Peyer's patch (tissue), 4 donors: ENCODE results near the gene GATA6.

Experiments used
- POLR2A ChIP-seq, 2 donors: fragments of 450-650 bp; IDR thresholded peaks; one replicate each; pipeline ENCODE4 v1.5.1; 2017; ENCODE audit warnings: antibody characterized with exemption in 2 of 2, mild to moderate bottlenecking in 2 of 2, moderate library complexity in 2 of 2
- TF ChIP-seq, protein P1 (sequence below), 6 experiments: fragments of 450-650 bp in 4 of 6; fragments of 200-600 bp in 2 of 6; sonication (generic) in 1 of 6; IDR thresholded peaks; one replicate each; pipeline ENCODE4 v1.5.1; 2017 to 2019; ENCODE audit warnings: antibody characterized with exemption in 6 of 6, mild to moderate bottlenecking in 3 of 6, moderate library complexity in 1 of 6

DNA sequence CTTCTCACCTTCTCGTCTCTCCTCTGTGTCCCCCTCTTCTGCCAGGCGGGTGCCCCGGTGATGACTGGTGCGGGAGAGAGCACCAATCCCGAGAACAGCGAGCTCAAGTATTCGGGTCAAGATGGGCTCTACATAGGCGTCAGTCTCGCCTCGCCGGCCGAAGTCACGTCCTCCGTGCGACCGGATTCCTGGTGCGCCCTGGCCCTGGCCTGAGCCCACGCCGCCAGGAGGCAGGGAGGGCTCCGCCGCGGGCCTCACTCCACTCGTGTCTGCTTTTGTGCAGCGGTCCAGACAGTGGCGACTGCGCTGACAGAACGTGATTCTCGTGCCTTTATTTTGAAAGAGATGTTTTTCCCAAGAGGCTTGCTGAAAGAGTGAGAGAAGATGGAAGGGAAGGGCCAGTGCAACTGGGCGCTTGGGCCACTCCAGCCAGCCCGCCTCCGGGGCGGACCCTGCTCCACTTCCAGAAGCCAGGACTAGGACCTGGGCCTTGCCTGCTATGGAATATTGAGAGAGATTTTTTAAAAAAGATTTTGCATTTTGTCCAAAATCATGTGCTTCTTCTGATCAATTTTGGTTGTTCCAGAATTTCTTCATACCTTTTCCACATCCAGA is 31.3 kb downstream of the GATA6 start:
- TF ChIP-seq, protein P1, sequence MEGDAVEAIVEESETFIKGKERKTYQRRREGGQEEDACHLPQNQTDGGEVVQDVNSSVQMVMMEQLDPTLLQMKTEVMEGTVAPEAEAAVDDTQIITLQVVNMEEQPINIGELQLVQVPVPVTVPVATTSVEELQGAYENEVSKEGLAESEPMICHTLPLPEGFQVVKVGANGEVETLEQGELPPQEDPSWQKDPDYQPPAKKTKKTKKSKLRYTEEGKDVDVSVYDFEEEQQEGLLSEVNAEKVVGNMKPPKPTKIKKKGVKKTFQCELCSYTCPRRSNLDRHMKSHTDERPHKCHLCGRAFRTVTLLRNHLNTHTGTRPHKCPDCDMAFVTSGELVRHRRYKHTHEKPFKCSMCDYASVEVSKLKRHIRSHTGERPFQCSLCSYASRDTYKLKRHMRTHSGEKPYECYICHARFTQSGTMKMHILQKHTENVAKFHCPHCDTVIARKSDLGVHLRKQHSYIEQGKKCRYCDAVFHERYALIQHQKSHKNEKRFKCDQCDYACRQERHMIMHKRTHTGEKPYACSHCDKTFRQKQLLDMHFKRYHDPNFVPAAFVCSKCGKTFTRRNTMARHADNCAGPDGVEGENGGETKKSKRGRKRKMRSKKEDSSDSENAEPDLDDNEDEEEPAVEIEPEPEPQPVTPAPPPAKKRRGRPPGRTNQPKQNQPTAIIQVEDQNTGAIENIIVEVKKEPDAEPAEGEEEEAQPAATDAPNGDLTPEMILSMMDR (IDR thresholded peaks at IDR 0.05), result no peak
- TF ChIP-seq POLR2A (IDR thresholded peaks at IDR 0.05), result no peak
